ENCODE data around the gene GATAD2B.

GATAD2B gene

GRCh38 chr1:153805886-153806719 is 116.7 kb downstream of the GATAD2B start:
- no peaks in the 10 kb centered on the region for H3K27me3 ChIP-seq
- peaks cover 21% of the 10 kb centered on the region for H3K36me3 ChIP-seq
- no peaks in the 10 kb centered on the region for H3K9me3 ChIP-seq
- DNase-seq = no peak
- 0 out of 2 replicates have a peak, but pooled peaks cover 4% of the 10 kb centered on the region for H3K4me1 ChIP-seq
- TF ChIP-seq CTCF (IDR thresholded peaks at IDR 0.05; ENCODE audit: low read depth, low read length) = no peak
- H3K4me3 ChIP-seq (ENCODE audit: low read depth, low read length) = no peak overlapping the region

- Histone ChIP-seq H3K27me3 (no peaks in the 10 kb centered on the region), H3K9me3 (no peaks in the 10 kb centered on the region), H3K4me1 (0 out of 2 replicates have a peak, but pooled peaks cover 4% of the 10 kb centered on the region), H3K4me3 (ENCODE audit: low read depth, low read length) (no peak overlapping the region), H3K36me3 (peaks cover 12% of the 10 kb centered on the region)
- TF ChIP-seq CTCF (IDR thresholded peaks at IDR 0.05; ENCODE audit: low read depth, low read length) = no peak
- DNase-seq = no peak
Observed at GRCh38 chr1:153805042-153805745, 117.6 kb downstream of the GATAD2B start.

GRCh38 chr1:153804112-153804511 is 118.7 kb downstream of the GATAD2B start:
- Histone ChIP-seq H3K9me3 (no peaks in the 10 kb centered on the region), H3K27me3 (no peaks in the 10 kb centered on the region), H3K4me3 (ENCODE audit: low read depth, low read length) (no peak overlapping the region), H3K4me1 (0 out of 2 replicates have a peak, but pooled peaks cover 4% of the 10 kb centered on the region), H3K36me3 (peaks cover 4% of the 10 kb centered on the region; the same call in 1 of the 2 replicates)
- TF ChIP-seq CTCF (IDR thresholded peaks at IDR 0.05; ENCODE audit: low read depth, low read length) = no peak
- no peak for DNase-seq

GRCh38 chr1:153803470-153804056 is 119.2 kb downstream of the GATAD2B start:
- no peak for DNase-seq
- TF ChIP-seq CTCF (IDR thresholded peaks at IDR 0.05; ENCODE audit: low read depth, low read length) = no peak
- H3K4me3 ChIP-seq (ENCODE audit: low read depth, low read length) = no peak overlapping the region
- H3K27me3 ChIP-seq = no peaks in the 10 kb centered on the region
- no peaks in the 10 kb centered on the region for H3K9me3 ChIP-seq
- H3K4me1 ChIP-seq = 0 out of 2 replicates have a peak, but pooled peaks cover 4% of the 10 kb centered on the region
- peaks cover 4% of the 10 kb centered on the region; the same call in 1 of the 2 replicates for H3K36me3 ChIP-seq

- no peak for DNase-seq
- Histone ChIP-seq H3K4me1 (0 out of 2 replicates have a peak, but pooled peaks cover 4% of the 10 kb centered on the region), H3K36me3 (no peaks in the 10 kb centered on the region; the same call in 1 of the 2 replicates), H3K9me3 (no peaks in the 10 kb centered on the region), H3K4me3 (ENCODE audit: low read depth, low read length) (no peak overlapping the region), H3K27me3 (no peaks in the 10 kb centered on the region)
- TF ChIP-seq CTCF (IDR thresholded peaks at IDR 0.05; ENCODE audit: low read depth, low read length) = no peak
Observed at GRCh38 chr1:153801786-153802697, 120.7 kb downstream of the GATAD2B start.
